ENCODE measurements around the gene SLC30A2. TPM values are rescaled to one million over a fixed set of nuclear protein-coding genes. Genes with fewer than 3 reads are reported as not detected.

The SLC30A2 gene
- total and polyA plus RNA-seq, 4 experiments from 2014 or later: not detected

DNA sequence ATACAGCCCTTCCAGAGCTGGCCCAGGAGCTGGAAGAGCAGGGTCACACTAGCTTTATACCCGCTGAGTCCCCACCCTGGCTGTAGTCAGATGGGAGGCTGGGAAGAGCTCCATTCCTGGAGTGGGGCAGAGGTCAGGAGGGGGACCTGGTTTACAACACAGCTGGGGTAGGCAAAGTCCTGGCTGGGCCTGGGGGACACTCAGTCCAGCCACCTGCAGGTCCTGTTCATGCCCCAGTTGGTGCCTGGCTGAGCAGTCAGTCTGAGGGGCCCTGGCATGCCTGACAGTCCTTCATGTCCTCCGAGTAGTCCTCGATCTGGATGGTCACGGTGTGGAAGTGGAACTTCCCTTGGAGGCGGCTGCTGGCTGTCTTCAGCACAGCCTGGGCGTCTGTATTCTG lies 7.0 kb downstream of the SLC30A2 start:
- peaks cover 15% of the 10 kb centered on the region for H3K4me1 ChIP-seq (ENCODE audit: insufficient read depth, low read length)
- no peaks in the 10 kb centered on the region for H3K36me3 ChIP-seq (ENCODE audit: insufficient read depth, low read length)
- ChIA-PET CTCF (ENCODE audit: partially characterized antibody) (interaction anchor here (0.6 to 1.5 kb wide), 3 partner anchors 9 to 174 kb away, joined by 4 to 6 read pairs (median 4); no protein-coding TSS in a partner anchor), POLR2A (ENCODE audit: partially characterized antibody) (no interaction called here)
- peaks cover 0 to 7% of the 10 kb centered on the region in 2 donors for H3K36me3 Mint-ChIP-seq
- H3K27me3 Mint-ChIP-seq: peaks cover 11 to 12% of the 10 kb centered on the region in 2 donors
- H3K4me3 ChIP-seq (ENCODE audit: low read length in 2 of 2): no peak overlapping the region
- H3K4me1 Mint-ChIP-seq: peaks cover 2 to 21% (median 11%) of the 10 kb centered on the region in 4 donors
- no peaks in the 10 kb centered on the region for H3K9me3 Mint-ChIP-seq
- intact Hi-C loops (cut with micrococcal nuclease): loop anchor here (5.0 kb wide), 1 partner anchor 193 kb away; the partner anchor contains the start of gene CEP85
- H3K27me3 ChIP-seq (ENCODE audit: insufficient read depth, low read length): peaks cover under 1% of the 10 kb centered on the region
- H3K4me3 Mint-ChIP-seq: no peak overlapping the region
- H3K9me3 ChIP-seq (ENCODE audit: control insufficient read depth in 1 of 2, low read length in 2 of 2): no peaks in the 10 kb centered on the region
- no peak overlapping the region for H3K27ac ChIP-seq (ENCODE audit: low read depth, low read length)
- no peak for DNase-seq
- H3K27ac Mint-ChIP-seq: no peak overlapping the region

DNA sequence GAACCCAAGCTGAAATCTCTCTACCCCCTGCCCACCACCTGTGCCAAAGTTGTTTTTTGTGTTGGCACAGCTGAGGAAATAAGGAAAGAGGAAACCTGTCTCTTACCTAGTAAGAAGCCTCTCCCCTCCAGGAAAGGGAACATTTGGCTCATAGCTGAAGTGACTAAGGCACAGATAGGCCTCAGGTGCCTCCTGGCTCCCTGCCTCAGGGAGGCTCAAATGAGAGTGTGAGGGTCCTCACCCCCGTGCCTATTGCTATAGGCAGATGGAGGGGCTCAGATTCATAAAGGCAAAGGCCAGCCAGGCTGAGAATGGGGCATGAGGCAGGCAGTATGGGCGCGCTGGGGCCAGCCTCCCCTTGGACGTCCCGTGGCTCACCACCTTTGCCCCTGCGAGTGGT lies 7.4 kb downstream of the SLC30A2 start:
- Histone ChIP-seq H3K9me3 (ENCODE audit: control insufficient read depth in 1 of 2, low read length in 2 of 2) (no peaks in the 10 kb centered on the region), H3K36me3 (ENCODE audit: insufficient read depth, low read length) (no peaks in the 10 kb centered on the region), H3K4me3 (ENCODE audit: low read length in 2 of 2) (no peak overlapping the region), H3K27ac (ENCODE audit: low read depth, low read length) (no peak overlapping the region), H3K4me1 (ENCODE audit: insufficient read depth, low read length) (peaks cover 15% of the 10 kb centered on the region), H3K27me3 (ENCODE audit: insufficient read depth, low read length) (no peaks in the 10 kb centered on the region)
- DNase-seq: no peak
- Mint-ChIP-seq H3K27ac (no peak overlapping the region), H3K9me3 (no peaks in the 10 kb centered on the region), H3K27me3 (peaks cover 8 to 9% of the 10 kb centered on the region in 2 donors), H3K4me3 (no peak overlapping the region), H3K4me1 (peaks cover 2 to 21% (median 11%) of the 10 kb centered on the region in 4 donors), H3K36me3 (peaks cover 0 to 7% of the 10 kb centered on the region in 2 donors)
- POLR2A ChIA-PET (ENCODE audit: partially characterized antibody): no interaction called here
- CTCF ChIA-PET (ENCODE audit: partially characterized antibody): interaction anchor here (0.6 to 1.5 kb wide), 3 partner anchors 9 to 174 kb away, joined by 4 to 6 read pairs (median 4); no protein-coding TSS in a partner anchor
- intact Hi-C loops (cut with micrococcal nuclease): loop anchor here (5.0 kb wide), 1 partner anchor 194 kb away; the partner anchor contains the start of gene CEP85

DNA sequence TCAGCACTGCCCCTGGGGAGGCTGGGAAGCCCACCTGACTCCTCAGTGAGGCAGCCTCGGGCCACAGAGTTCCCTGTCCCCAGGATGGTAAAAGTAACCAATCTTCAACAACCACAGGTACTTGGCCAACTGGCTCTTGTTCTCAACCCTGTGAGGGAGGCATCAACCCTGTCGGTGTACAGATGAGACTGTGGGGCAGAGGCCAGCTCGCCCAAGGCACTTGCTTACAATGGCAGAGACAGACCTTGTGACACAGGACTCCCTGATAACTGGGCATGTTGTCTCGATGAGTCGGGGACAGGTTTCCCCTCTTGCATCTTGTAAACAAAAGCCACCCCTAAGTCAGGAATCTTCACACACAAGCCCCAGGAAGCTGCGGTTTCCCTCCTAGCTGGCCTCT lies 8.0 kb downstream of the SLC30A2 start:
- peaks cover 15% of the 10 kb centered on the region for H3K4me1 ChIP-seq (ENCODE audit: insufficient read depth, low read length)
- no peaks in the 10 kb centered on the region for H3K36me3 ChIP-seq (ENCODE audit: insufficient read depth, low read length)
- ChIA-PET CTCF (ENCODE audit: partially characterized antibody) (interaction anchor here (1.3 to 1.5 kb wide), 2 partner anchors 8 to 107 kb away, joined by 4 to 6 read pairs; no protein-coding TSS in a partner anchor), POLR2A (ENCODE audit: partially characterized antibody) (no interaction called here)
- H3K27ac Mint-ChIP-seq: no peak overlapping the region
- no peak overlapping the region for H3K4me3 ChIP-seq (ENCODE audit: low read length in 2 of 2)
- H3K27me3 ChIP-seq (ENCODE audit: insufficient read depth, low read length): no peaks in the 10 kb centered on the region
- H3K4me3 Mint-ChIP-seq: no peak overlapping the region
- no peaks in the 10 kb centered on the region for H3K9me3 ChIP-seq (ENCODE audit: control insufficient read depth in 1 of 2, low read length in 2 of 2)
- no peak for DNase-seq
- H3K4me1 Mint-ChIP-seq: peaks cover 2 to 21% (median 11%) of the 10 kb centered on the region in 4 donors
- H3K36me3 Mint-ChIP-seq: peaks cover 0 to 7% of the 10 kb centered on the region in 2 donors
- intact Hi-C loops (cut with micrococcal nuclease): loop anchor here (5.0 kb wide), 1 partner anchor 194 kb away; the partner anchor contains the start of gene CEP85
- no peak overlapping the region for H3K27ac ChIP-seq (ENCODE audit: low read depth, low read length)
- H3K9me3 Mint-ChIP-seq: no peaks in the 10 kb centered on the region
- peaks cover 3 to 5% of the 10 kb centered on the region in 2 donors for H3K27me3 Mint-ChIP-seq

DNA sequence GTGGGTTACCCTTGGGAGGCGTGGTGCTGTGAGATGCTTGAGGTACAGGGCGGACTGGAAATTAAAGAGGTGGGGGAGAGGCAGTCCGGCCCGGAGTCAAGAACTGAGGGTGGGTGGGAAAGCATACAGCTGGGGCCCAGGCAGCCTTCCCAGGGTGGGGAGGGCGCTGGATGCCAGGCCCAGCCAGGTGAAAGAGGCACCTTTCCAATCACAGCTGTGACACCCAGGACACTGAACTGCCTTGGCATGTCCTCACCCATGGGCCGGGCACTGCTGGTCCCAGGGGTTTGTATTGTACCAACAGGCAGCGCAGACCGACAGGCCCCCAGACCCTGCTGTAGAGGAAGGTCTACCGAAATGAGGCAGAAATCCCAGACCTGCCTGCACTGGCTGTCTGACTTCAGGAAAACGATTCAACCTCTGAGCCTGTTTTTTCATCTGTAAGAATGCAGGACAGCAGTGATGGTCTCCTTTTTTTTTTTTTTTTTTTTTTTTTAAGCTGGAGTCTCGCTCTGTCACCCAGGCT lies 9.1 kb downstream of the SLC30A2 start:
- no peak for DNase-seq
- H3K36me3 ChIP-seq (ENCODE audit: insufficient read depth, low read length): no peaks in the 10 kb centered on the region
- H3K27ac ChIP-seq (ENCODE audit: low read depth, low read length): no peak overlapping the region
- H3K27me3 Mint-ChIP-seq: peaks cover 2 to 3% of the 10 kb centered on the region in 2 donors
- no peak overlapping the region for H3K4me3 Mint-ChIP-seq
- peak overlapping the region in 1 of 7 donors; percentile 43 for H3K27ac Mint-ChIP-seq
- H3K9me3 Mint-ChIP-seq: no peaks in the 10 kb centered on the region
- H3K4me1 ChIP-seq (ENCODE audit: insufficient read depth, low read length): peaks cover 15% of the 10 kb centered on the region
- ChIA-PET CTCF (ENCODE audit: partially characterized antibody) (interaction anchor here (0.6 to 3.2 kb wide), 22 partner anchors 10 to 381 kb away, joined by 3 to 18 read pairs (median 4); partner anchors contain the start of genes CEP85 and ZNF593), POLR2A (ENCODE audit: partially characterized antibody) (interaction anchor here (0.8 to 1.8 kb wide), 3 partner anchors 8 to 108 kb away, joined by 3 to 8 read pairs (median 4); partner anchors contain the start of gene SLC30A2)
- no peak overlapping the region for H3K4me3 ChIP-seq (ENCODE audit: low read length in 2 of 2)
- peaks cover 0 to 7% of the 10 kb centered on the region in 2 donors for H3K36me3 Mint-ChIP-seq
- no peaks in the 10 kb centered on the region for H3K27me3 ChIP-seq (ENCODE audit: insufficient read depth, low read length)
- H3K4me1 Mint-ChIP-seq: peaks cover 2 to 21% (median 11%) of the 10 kb centered on the region in 4 donors
- intact Hi-C loops (cut with micrococcal nuclease): loop anchor here (1.0 to 5.0 kb wide), 2 partner anchors 108 to 195 kb away; partner anchors contain the start of gene CEP85
- H3K9me3 ChIP-seq (ENCODE audit: control insufficient read depth in 1 of 2, low read length in 2 of 2): no peaks in the 10 kb centered on the region

DNA sequence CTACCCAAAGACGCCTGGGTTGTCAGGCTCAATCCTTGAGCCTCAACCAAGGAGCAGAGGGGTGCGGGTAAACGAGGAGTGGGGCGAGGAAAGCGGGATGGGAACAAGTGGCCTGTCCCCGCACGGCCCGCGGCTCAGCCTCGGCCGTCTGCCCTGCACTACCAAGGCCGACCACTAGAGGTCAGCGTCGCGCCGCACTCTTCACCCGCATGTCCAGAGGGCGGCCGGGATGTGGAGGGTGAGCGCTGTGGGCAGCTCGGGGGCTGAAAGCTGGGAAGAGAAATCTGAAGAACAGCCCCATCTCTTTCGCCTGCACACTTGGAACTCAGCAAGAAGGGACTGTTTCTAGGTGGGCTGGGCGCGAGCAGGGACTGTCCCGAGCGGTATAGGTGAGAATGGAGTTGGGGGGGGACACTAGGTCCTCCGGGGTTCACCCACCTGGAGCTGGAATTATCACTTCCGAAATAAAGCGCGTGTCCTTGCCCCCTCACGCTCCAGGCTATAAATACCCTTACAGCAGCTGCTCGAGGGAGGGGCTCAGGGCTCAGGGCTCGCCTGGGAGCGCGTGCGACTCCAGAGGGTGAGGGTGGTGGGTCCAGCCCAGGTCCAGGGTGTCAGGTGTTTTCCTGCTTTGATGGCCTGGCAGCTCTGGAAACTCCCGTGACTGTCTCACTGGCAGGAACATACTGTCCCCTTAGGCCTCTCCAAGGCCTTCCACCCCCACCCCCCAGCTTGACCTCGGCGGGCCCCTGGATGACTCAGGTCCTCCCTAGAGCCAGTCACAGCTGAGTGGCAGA lies 9.8 kb downstream of the SLC30A2 start:
- intact Hi-C loops (cut with micrococcal nuclease): loop anchor here (1.0 to 5.0 kb wide), 6 partner anchors 37 to 196 kb away; partner anchors contain the start of genes CEP85 and PAFAH2
- H3K4me1 Mint-ChIP-seq: peaks cover 2 to 21% (median 11%) of the 10 kb centered on the region in 4 donors
- CTCF ChIA-PET (ENCODE audit: partially characterized antibody): interaction anchor here (0.7 to 3.2 kb wide), 21 partner anchors 9 to 381 kb away, joined by 3 to 18 read pairs (median 4); partner anchors contain the start of genes CEP85 and ZNF593
- no peaks in the 10 kb centered on the region for H3K36me3 ChIP-seq (ENCODE audit: insufficient read depth, low read length)
- peak overlapping the region; percentile 89 to 97 (median 95) for H3K27ac Mint-ChIP-seq
- H3K9me3 Mint-ChIP-seq: no peaks in the 10 kb centered on the region
- POLR2A ChIA-PET (ENCODE audit: partially characterized antibody): interaction anchor here (0.8 to 1.8 kb wide), 3 partner anchors 9 to 109 kb away, joined by 3 to 8 read pairs (median 4); partner anchors contain the start of gene SLC30A2
- DNase-seq: peak; percentile 67 to 81 (median 69)
- H3K27ac ChIP-seq (ENCODE audit: low read depth, low read length): peak overlapping the region; percentile 77
- no peaks in the 10 kb centered on the region for H3K27me3 ChIP-seq (ENCODE audit: insufficient read depth, low read length)
- H3K4me1 ChIP-seq (ENCODE audit: insufficient read depth, low read length): peaks cover 15% of the 10 kb centered on the region
- peaks cover 0 to 7% of the 10 kb centered on the region in 2 donors for H3K36me3 Mint-ChIP-seq
- H3K4me3 Mint-ChIP-seq: peak overlapping the region; percentile 94 to 99 (median 95)
- peaks cover 2 to 3% of the 10 kb centered on the region in 2 donors for H3K27me3 Mint-ChIP-seq
- no peaks in the 10 kb centered on the region for H3K9me3 ChIP-seq (ENCODE audit: control insufficient read depth in 1 of 2, low read length in 2 of 2)
- peak overlapping the region; percentile 48 to 84 for H3K4me3 ChIP-seq (ENCODE audit: low read length in 2 of 2)

DNA sequence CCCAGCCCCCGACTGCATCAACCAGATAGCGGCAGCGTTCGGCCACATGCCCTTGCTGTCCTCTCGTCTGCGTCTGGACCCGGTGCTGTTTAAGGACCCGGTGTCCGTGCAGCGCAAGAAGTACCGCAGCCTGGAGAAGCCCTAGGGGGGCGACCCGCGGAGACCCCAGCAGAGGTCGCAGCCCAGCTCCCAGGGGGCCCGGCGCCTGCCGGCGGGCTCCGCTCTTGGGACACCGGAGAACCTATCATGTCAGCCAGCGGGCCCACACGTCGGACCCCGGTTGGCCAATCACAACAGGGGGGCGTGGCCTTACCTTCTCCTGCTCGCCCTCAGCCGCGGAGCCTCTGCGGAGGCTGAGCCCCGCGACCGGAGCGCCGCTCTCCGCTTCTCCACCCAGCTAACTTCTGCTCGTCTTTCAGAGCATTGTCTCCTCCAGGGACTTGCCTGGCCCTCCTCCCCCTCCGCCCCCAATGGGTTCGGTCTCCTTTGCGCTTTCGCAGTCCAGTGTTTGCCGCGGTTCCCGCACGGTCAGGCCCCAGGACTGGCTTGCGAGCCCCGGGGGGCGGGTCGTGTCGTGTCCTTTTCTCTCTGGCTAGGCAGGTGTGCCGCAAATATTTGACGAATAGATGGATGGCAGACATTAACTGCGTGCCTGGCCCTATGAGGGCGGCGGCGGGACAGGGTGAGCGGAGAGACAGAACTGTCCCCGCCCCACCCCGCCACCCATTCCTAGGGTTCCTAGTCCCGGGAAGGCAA lies 10.5 kb downstream of the SLC30A2 start:
- Histone ChIP-seq H3K4me3 (ENCODE audit: low read length in 2 of 2) (peak overlapping the region; percentile 48 to 84), H3K27me3 (ENCODE audit: insufficient read depth, low read length) (no peaks in the 10 kb centered on the region), H3K27ac (ENCODE audit: low read depth, low read length) (peak overlapping the region; percentile 77), H3K9me3 (ENCODE audit: control insufficient read depth in 1 of 2, low read length in 2 of 2) (no peaks in the 10 kb centered on the region), H3K36me3 (ENCODE audit: insufficient read depth, low read length) (no peaks in the 10 kb centered on the region), H3K4me1 (ENCODE audit: insufficient read depth, low read length) (peaks cover 15% of the 10 kb centered on the region)
- intact Hi-C loops (cut with micrococcal nuclease): loop anchor here (1.0 to 5.0 kb wide), 5 partner anchors 37 to 197 kb away; partner anchors contain the start of genes CEP85 and PAFAH2
- Mint-ChIP-seq H3K9me3 (no peaks in the 10 kb centered on the region), H3K4me3 (peak overlapping the region; percentile 94 to 99 (median 95)), H3K4me1 (peaks cover 2 to 21% (median 11%) of the 10 kb centered on the region in 4 donors), H3K27ac (peak overlapping the region; percentile 89 to 97 (median 95)), H3K27me3 (peaks cover 2 to 3% of the 10 kb centered on the region in 2 donors), H3K36me3 (peaks cover 0 to 7% of the 10 kb centered on the region in 2 donors)
- peak; percentile 89 to 95 (median 92) for DNase-seq
- ChIA-PET POLR2A (ENCODE audit: partially characterized antibody) (interaction anchor here (1.2 to 1.8 kb wide), 2 partner anchors 10 to 15 kb away, joined by 4 to 8 read pairs; partner anchors contain the start of gene SLC30A2), CTCF (ENCODE audit: partially characterized antibody) (interaction anchor here (0.7 to 3.2 kb wide), 10 partner anchors 8 to 378 kb away, joined by 3 to 18 read pairs (median 4); no protein-coding TSS in a partner anchor)
